ENCODE measurements around the gene IGF1R.

DNA sequence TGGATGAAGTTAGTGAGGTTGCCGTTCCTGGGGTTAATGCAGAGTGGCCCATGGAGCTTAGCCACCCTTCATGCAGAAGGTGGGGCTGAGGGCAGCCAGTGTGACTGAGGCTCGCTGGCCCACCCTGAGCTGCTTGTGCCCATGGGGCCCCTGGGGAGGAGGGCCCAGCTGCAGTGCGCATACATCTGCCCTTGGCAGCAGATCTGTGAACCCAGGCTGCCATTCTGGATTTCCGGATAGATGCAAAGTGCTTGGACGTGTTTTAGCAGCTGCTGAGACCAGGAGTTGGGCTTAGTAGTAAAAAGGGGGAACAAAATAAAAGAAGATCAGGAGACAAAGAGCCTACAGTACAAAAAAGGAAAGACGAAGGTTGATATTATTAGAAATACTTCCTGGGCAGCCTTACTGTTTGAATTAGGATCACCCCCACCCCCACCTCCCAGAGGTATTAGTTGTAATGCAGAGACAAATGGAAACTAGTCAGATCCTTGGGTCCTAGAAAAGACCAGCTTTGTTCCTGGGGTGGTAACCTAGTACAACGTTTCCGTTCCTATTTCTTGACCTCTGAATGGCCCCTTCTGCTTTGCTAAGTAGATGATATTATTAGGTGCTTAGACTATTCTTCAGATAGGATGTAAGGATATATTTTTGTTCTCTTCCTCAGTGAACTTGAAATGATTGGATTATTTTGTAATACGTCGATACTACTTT is 70.2 kb downstream of the IGF1R start:
- TF ChIP-seq POLR2A (IDR thresholded peaks at IDR 0.05; ENCODE audit: low read length) (no peak), GATA1 (IDR thresholded peaks at IDR 0.05; ENCODE audit: low read depth, low read length) (no peak)
